K562 (cell line): ENCODE data around the gene MCM3.

Experiments
- EP300 ChIP-seq: IDR thresholded peaks from 2 replicates; pipeline ENCODE4 v1.6.1; 2012; ENCODE audit warnings: low read length, improper control_type of control experiment
- JUND ChIP-seq, 2 experiments: IDR thresholded peaks; 2 replicates in 1 of 2; 3 replicates in 1 of 2; pipeline ENCODE4 v1.6.1; 2011; ENCODE audit warnings: borderline replicate concordance in 2 of 2, low read depth in 2 of 2, low read length in 2 of 2, improper control_type of control experiment in 1 of 2, missing biosample characterization in 1 of 2, missing genetic modification characterization in 1 of 2, missing genetic modification reagents in 1 of 2
- RB1 ChIP-seq: fragments of 450-650 bp; IDR thresholded peaks from 2 replicates; pipeline ENCODE4 v1.6.1; 2017; ENCODE audit warnings: low read depth, mild to moderate bottlenecking
- ZNF133 ChIP-seq: fragments of 250-450 bp; sonication (Bioruptor Pico); IDR thresholded peaks from 2 replicates; pipeline ENCODE4 v1.4.0; 2020; ENCODE audit warnings: mild to moderate bottlenecking
- TF ChIP-seq, protein P1 (sequence below): sonication (generic); formaldehyde crosslinking; IDR thresholded peaks from 2 replicates; pipeline ENCODE4 v1.8.0; 2022; ENCODE audit warnings: mild to moderate bottlenecking, low read depth, missing genetic modification reagents
- TF ChIP-seq, protein P2 (sequence below): fragments of 450-650 bp; conservative IDR thresholded peaks from 2 replicates; pipeline ENCODE4 v1.6.1; 2016; ENCODE audit warnings: missing genetic modification characterization, low read depth, mild to moderate bottlenecking, missing compliant biosample characterization, moderate library complexity
- TF ChIP-seq, protein P3 (sequence below): sonication (generic); formaldehyde crosslinking; IDR thresholded peaks from 2 replicates; pipeline ENCODE4 v1.8.0; 2022; ENCODE audit warnings: mild to moderate bottlenecking, missing genetic modification reagents, borderline replicate concordance

DNA sequence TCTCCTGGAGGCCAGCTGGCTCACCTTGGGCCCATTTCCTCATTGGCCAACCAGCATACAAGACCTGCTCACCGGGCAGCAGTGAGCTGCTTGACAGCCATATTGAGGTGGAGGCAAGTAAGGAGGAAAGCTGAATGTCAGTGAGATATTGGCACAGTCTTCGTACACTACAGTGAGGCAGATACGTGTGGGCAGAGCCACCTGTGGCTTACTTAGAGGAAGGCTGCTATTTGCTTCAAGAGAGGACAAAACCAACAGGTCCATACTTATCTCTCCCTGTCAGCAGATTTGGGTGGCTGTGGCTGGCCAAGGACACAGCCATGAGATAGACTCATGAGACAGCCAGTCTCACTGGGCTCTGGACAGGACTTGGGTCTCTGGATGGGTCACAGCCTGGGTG, 15.1 kb upstream of the MCM3 start:
- TF ChIP-seq RB1 (no peak), ZNF133 (no peak), JUND (IDR thresholded peaks at IDR 0.05; ENCODE audit: borderline replicate concordance, low read depth, low read length) (no peak), JUND (tag; IDR thresholded peaks at IDR 0.05; ENCODE audit: borderline replicate concordance, low read depth, low read length) (no peak), EP300 (no peak)
- TF ChIP-seq, protein P1, sequence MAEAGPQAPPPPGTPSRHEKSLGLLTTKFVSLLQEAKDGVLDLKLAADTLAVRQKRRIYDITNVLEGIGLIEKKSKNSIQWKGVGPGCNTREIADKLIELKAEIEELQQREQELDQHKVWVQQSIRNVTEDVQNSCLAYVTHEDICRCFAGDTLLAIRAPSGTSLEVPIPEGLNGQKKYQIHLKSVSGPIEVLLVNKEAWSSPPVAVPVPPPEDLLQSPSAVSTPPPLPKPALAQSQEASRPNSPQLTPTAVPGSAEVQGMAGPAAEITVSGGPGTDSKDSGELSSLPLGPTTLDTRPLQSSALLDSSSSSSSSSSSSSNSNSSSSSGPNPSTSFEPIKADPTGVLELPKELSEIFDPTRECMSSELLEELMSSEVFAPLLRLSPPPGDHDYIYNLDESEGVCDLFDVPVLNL (CRISPR knock-in tag), result no peak
- TF ChIP-seq, protein P2, sequence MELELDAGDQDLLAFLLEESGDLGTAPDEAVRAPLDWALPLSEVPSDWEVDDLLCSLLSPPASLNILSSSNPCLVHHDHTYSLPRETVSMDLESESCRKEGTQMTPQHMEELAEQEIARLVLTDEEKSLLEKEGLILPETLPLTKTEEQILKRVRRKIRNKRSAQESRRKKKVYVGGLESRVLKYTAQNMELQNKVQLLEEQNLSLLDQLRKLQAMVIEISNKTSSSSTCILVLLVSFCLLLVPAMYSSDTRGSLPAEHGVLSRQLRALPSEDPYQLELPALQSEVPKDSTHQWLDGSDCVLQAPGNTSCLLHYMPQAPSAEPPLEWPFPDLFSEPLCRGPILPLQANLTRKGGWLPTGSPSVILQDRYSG (tag), result no peak
- TF ChIP-seq, protein P3, sequence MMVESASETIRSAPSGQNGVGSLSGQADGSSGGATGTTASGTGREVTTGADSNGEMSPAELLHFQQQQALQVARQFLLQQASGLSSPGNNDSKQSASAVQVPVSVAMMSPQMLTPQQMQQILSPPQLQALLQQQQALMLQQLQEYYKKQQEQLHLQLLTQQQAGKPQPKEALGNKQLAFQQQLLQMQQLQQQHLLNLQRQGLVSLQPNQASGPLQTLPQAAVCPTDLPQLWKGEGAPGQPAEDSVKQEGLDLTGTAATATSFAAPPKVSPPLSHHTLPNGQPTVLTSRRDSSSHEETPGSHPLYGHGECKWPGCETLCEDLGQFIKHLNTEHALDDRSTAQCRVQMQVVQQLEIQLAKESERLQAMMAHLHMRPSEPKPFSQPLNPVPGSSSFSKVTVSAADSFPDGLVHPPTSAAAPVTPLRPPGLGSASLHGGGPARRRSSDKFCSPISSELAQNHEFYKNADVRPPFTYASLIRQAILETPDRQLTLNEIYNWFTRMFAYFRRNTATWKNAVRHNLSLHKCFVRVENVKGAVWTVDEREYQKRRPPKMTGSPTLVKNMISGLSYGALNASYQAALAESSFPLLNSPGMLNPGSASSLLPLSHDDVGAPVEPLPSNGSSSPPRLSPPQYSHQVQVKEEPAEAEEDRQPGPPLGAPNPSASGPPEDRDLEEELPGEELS (CRISPR knock-in tag), result no peak
